ENCODE measurements around the gene D2HGDH. TPM values are rescaled to one million over a fixed set of nuclear protein-coding genes. Genes with fewer than 3 reads are reported as not detected.

Gene D2HGDH
- total RNA-seq, 1 experiment from 2014 or later, result 10.0 TPM

DNA sequence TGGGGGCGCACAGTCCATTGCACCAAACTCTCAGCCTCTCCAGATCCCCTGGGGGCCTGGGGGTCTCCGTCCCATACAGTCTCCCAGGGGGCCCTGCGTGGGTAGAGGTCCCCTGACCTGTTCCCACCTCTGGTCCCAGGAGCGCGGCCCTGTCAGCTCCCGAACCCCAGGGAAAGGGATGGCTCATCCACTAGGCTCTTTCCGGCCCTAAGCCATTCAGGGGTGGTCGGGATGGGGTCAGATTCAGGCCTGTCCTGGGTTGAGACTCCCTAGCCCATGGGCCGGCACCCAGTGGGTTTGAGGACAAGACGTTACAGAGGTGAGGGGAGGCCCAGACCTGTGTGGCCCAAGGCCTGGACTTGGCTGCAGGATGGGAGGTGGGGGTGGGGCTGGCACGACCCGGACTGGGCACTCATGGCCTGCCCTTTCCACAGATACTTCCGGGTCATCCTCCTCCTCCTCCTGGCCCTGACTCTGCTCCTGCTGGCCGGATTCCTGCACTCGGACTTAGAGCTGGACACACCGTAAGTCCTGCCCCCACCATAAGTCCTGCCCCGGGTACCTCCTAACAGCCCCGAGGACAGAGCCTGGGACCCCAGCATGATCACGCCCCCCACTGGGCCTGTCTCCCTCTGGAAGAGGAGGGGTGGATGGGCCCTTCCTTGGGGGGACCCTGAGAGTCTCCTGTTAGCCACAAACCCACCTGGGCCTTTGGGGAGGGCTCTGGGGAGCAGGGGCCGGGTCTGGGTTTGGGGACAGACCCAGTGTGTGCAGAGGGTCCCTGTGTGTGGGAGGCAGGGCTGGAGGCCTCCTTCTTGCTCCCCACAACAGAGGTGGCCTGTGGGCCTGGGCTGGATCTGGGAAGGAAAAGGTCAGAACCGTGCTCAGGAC is 64.4 kb downstream of the D2HGDH start:
- Histone ChIP-seq H3K9me3 (ENCODE audit: control insufficient read depth, low read depth, low read length) (no peaks in the 10 kb centered on the region), H3T11ph (ENCODE audit: low read length) (no peak overlapping the region), H2BK5ac (ENCODE audit: insufficient read length, low read length) (no peak overlapping the region), H3K4me2 (ENCODE audit: insufficient read depth, insufficient read length, low read length) (no peak overlapping the region), H3K23ac (ENCODE audit: insufficient read length, low read depth, low read length) (no peak overlapping the region), H3K27ac (ENCODE audit: insufficient read length, low read depth, low read length) (no peak overlapping the region), H4K5ac (ENCODE audit: insufficient read length, low read depth, low read length) (no peak overlapping the region), H4K8ac (replicated peaks; ENCODE audit: insufficient read length, low read depth, low read length) (no peak overlapping the region), H2BK12ac (ENCODE audit: insufficient read length, low read depth, low read length) (no peak overlapping the region), H3K4me1 (ENCODE audit: insufficient read depth, low read length) (no peaks in the 10 kb centered on the region), H2AK5ac (ENCODE audit: insufficient read length, low read length) (no peak overlapping the region), H3K18ac (ENCODE audit: insufficient read length, low read depth, low read length) (no peak overlapping the region), H2AFZ (ENCODE audit: low read length) (no peak overlapping the region), H3K9ac (ENCODE audit: extremely low read depth, insufficient read length, low read length) (no peak overlapping the region), H4K20me1 (ENCODE audit: control insufficient read depth, insufficient read depth, insufficient read length) (no peaks in the 10 kb centered on the region), H3K79me1 (ENCODE audit: insufficient read depth, low read depth, low read length, poor library complexity, severe bottlenecking) (no peaks in the 10 kb centered on the region), H3K27me3 (ENCODE audit: insufficient read depth, low read length) (peaks cover 2% of the 10 kb centered on the region; the same call in 1 of the 2 replicates), H3K23me2 (ENCODE audit: insufficient read length, low read depth, low read length, poor library complexity, severe bottlenecking) (no peaks in the 10 kb centered on the region), H2BK15ac (ENCODE audit: low read depth, low read length) (no peak overlapping the region), H3K79me2 (ENCODE audit: insufficient read depth, low read length) (no peaks in the 10 kb centered on the region), H2BK20ac (ENCODE audit: low read depth, low read length, poor library complexity, severe bottlenecking) (no peak overlapping the region), H2BK120ac (ENCODE audit: low read depth, low read length, poor library complexity, severe bottlenecking) (no peak overlapping the region), H3K14ac (ENCODE audit: insufficient read depth, low read length) (no peak overlapping the region), H3K56ac (ENCODE audit: insufficient read length, low read depth, low read length) (no peak overlapping the region), H4K91ac (ENCODE audit: insufficient read length, low read depth, low read length) (no peak overlapping the region), H3K4ac (ENCODE audit: low read depth, low read length) (no peak overlapping the region)
- Mint-ChIP-seq H3K36me3 (ENCODE audit: insufficient read depth in 1 of 3, low read depth in 3 of 3) (no peaks in the 10 kb centered on the region; a peak in 1 of 7 replicates), H3K4me1 (peaks cover 2 to 18% of the 10 kb centered on the region in 2 experiments; a peak in 3 of 4 replicates), H3K27ac (no peak overlapping the region), H3K27me3 (ENCODE audit: low read depth) (peaks cover 9% of the 10 kb centered on the region), H3K9me3 (no peaks in the 10 kb centered on the region), H3K4me3 (no peak overlapping the region)
- TF ChIP-seq CTCF (conservative IDR thresholded peaks at IDR 0.05), result no peak
- no peak for DNase-seq
- WGBS (ENCODE audit: extremely low coverage, insufficient read length, low lambda C conversion rate), result no CpG with 5 or more reads among the region's 21 CpGs
